ENCODE data around the gene CCDC184. TPM values are rescaled to one million over a fixed set of nuclear protein-coding genes. Genes with fewer than 3 reads are reported as not detected.
"Not testable (repeated sequence)": the region's sequence is repeated elsewhere in the genome, so short reads cannot be mapped to it uniquely, and the experiment has no call there.

CCDC184 gene
- 0.85 TPM for total RNA-seq
- 3.7 TPM for polyA plus RNA-seq

DNA sequence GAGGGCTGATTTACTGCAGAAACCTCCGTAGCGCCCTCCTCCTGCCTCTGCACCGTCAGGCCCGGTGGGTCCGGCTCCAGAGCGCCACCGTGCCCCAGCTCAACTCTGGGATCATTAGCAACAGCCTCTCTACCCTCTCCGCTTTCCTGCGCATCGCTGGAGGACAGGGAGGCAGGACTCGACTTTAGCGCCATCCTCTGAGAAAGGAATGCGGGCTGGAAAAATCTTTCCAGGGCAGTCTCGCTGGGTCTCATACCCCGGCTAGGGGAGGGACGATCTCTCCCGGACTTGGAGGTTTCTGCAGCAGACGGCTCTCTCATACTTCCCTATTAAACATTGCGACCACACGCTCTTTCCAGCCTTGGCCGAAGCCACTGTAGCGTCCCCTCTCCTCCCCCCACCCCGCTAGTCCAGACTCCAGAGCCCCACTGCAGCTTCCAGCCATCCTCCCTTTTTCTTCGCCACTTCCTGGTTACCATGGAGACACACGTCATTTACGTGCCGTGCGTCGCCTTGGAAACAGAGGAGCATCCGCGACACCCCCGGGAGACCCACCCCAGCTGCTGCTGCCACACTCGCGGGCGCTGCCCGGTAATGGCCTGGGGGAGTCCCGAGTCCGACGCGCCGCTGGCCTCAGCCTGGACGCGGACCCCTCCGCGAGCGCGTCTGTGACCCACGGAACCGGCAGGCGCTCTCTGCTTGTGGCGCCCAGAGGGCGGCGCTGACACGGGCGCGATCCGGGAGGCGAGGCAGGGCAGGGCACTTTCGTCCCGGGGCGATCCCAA is at the start of gene CCDC184:
CCDC184 (plus strand) TSS at position 554 of the 785 bp plus-strand sequence. CDS start 479 bp downstream, outside the sequence.
- WGBS: under 1% methylated on average over 61 of the region's 61 CpGs
- no peak for DNase-seq (ENCODE audit: extremely low spot score)

DNA sequence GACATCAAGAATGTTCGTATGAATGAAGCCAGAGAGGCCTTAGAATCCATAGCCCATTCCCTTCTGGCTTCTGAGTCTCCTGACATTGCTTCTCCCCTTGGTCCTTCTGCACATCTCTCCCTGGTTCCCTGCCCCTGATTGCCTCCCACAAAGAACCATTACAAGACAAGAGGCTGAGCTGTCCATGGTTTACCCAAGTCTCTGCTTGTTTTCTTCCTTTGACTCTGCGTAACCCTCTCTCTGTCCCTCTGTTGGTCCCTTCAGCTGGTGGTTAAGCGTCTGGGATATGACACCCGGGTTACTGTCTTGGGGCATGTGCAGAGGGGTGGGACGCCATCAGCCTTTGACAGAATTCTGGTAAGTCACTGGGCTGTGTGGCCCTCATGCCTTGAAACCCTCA is 48.4 kb upstream of the CCDC184 start:
- peaks cover 6% of the 10 kb centered on the region for H3K36me3 ChIP-seq (ENCODE audit: insufficient read depth)
- no peak overlapping the region for H3K4me3 ChIP-seq (ENCODE audit: low read depth, low read length)
- DNase-seq (ENCODE audit: extremely low spot score): no peak
- no peak overlapping the region for H3K27ac ChIP-seq (ENCODE audit: low read depth)
- H3K4me1 ChIP-seq (ENCODE audit: insufficient read depth): no peaks in the 10 kb centered on the region
- 92% methylated on average over 5 of the region's 5 CpGs for WGBS

More for the DNA sequence above, at the start of gene CCDC184:
- no peaks in the 10 kb centered on the region for H3K4me1 ChIP-seq (ENCODE audit: insufficient read depth)
- no peaks in the 10 kb centered on the region for H3K36me3 ChIP-seq (ENCODE audit: insufficient read depth)
- no peak within 1 kb of the TSS for H3K27ac ChIP-seq (ENCODE audit: low read depth)
- peak within 1 kb of the TSS; percentile 64 for H3K4me3 ChIP-seq (ENCODE audit: low read depth, low read length)

DNA sequence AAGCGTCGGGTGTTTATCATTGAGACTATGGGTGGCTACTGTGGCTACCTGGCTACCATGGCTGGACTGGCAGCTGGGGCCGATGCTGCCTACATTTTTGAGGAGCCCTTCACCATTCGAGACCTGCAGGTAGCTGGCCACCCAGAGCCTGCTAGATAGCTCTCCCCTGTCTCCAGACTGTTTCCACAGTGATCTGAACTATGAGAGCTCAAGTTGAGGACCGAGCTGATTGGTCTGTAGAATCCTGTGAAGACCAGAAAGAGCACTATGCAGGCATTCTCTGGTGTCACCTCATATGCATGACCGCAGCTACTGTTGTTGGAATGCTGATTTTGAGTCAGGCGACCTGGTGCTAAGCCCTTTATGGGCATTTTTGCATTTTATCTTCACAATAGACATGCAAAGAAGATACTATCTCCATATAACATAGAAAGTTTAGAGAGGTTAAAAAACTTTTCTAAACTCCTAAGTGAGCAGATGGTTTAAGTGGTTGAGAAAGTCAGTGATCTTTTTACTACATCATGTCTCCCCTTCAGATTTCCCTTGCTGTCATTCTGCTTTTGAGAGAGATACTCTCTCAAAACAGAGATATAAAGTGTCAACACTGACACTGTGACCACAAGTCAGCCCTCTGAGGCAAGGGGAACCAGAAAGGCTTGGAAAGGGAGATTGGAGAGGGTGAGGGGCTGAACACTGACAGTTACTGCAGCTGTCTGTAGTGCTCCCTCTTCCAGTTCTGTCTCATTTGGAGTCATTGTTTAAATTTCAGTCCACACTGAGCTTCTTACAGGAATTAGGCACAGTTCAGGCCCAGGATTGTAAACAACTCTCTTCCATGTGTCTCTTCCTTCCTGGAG is 40.4 kb upstream of the CCDC184 start:
- 79% methylated on average over 7 of the region's 7 CpGs for WGBS
- Histone ChIP-seq H3K4me1 (ENCODE audit: insufficient read depth) (no peaks in the 10 kb centered on the region), H3K27ac (ENCODE audit: low read depth) (no peak overlapping the region), H3K36me3 (ENCODE audit: insufficient read depth) (peaks cover 11% of the 10 kb centered on the region), H3K4me3 (ENCODE audit: low read depth, low read length) (no peak overlapping the region)
- no peak for DNase-seq (ENCODE audit: extremely low spot score)

DNA sequence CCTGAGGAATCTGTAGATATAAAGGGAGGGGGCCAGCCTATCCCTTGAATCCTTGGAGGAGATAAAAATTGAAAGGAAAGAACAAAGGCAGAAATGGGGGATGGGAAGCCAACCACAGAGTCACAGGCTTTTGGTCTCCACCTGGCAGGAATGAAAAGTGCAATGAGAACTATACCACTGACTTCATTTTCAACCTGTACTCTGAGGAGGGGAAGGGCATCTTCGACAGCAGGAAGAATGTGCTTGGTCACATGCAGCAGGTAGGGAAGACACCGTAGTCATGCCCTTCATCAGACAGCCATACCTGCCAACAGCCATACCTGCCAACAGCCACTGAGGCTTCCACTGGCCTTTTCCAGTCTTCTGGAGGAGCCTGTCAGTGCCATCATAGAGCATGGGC is 39.5 kb upstream of the CCDC184 start:
- Histone ChIP-seq H3K27ac (ENCODE audit: low read depth) (no peak overlapping the region), H3K36me3 (ENCODE audit: insufficient read depth) (peaks cover 11% of the 10 kb centered on the region), H3K4me1 (ENCODE audit: insufficient read depth) (no peaks in the 10 kb centered on the region), H3K4me3 (ENCODE audit: low read depth, low read length) (no peak overlapping the region)
- WGBS: 93% methylated on average over 2 of the region's 2 CpGs
- no peak for DNase-seq (ENCODE audit: extremely low spot score)

DNA sequence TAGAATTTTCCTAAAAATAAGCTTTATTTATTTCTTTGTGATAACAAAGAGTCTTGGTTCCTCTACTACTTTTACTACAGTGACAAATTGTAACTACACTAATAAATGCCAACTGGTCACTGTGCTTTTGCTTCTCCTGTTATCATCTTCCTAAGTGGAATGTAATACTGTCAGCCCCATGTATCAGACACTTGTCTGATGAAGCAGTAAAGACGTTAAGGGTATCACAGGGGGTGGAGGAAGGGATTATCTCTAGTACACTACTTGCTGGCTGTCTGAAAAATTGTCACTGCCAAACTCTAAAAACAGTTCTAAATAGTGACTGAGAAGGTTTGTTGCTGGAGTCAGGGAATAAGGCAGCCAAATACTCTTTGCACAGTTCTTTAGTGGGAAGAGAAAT is 37.5 kb upstream of the CCDC184 start:
- Histone ChIP-seq H3K36me3 (ENCODE audit: insufficient read depth) (peaks cover 16% of the 10 kb centered on the region), H3K27ac (ENCODE audit: low read depth) (no peak overlapping the region), H3K4me3 (ENCODE audit: low read depth, low read length) (no peak overlapping the region), H3K4me1 (ENCODE audit: insufficient read depth) (no peaks in the 10 kb centered on the region)
- no peak for DNase-seq (ENCODE audit: extremely low spot score)
- 28% methylated on average over 1 of the region's 1 CpG for WGBS

DNA sequence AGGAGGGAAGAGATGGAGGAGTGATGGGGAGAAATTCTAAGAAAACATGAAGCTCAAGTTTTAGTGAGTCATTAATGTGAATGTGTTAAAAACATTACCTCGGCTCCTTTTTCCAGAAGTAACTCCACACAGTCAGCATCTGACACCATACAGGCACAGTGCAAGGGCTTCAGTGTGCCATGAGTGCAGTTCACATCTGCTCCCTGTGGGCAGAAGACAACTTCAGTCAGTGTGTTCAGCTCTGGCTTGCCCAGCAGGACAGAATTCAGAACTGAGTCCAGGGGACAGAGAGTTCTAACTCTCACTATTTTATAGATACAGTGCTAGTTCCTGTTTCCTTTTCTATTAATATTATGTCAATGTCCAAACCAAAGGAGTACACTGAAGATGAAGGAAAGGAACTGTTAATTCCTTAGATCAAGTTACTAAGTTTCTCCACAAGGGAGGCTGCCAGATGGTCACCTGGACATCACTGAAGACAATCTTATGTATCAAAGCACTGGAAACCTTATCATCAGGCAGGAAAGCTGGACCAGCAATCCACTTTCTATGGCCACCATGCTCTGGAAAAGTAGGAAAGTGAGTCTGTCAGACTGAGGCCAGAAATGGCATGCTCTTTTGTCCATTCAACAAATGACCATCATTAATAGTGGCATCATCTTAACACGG is 32.2 kb upstream of the CCDC184 start:
- Histone ChIP-seq H3K4me3 (ENCODE audit: low read depth, low read length) (no peak overlapping the region), H3K27ac (ENCODE audit: low read depth) (no peak overlapping the region), H3K4me1 (ENCODE audit: insufficient read depth) (no peaks in the 10 kb centered on the region), H3K36me3 (ENCODE audit: insufficient read depth) (peaks cover 14% of the 10 kb centered on the region)
- WGBS: 67% methylated on average over 2 of the region's 2 CpGs
- no peak for DNase-seq (ENCODE audit: extremely low spot score)

DNA sequence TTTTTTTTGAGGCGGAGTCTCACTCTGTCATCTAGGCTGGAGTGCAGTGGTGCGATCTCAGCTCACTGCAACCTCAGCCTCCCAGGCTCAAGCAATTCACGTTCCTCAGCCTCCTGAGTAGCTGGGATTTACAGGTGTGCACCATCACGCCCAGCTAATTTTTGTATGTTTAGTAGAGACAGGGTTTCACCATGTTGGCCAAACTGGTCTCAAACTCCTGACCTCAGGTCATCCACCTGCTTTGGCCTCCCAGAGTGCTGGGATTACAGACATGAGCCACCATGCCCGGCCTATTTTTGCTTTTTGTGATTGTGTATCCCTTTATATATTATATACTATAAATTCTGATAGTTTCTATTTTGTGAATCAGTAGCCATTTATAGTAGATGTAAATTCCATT is 27.7 kb upstream of the CCDC184 start:
- 97% methylated on average over 5 of the region's 5 CpGs for WGBS
- DNase-seq (ENCODE audit: extremely low spot score); H3K4me1 ChIP-seq (ENCODE audit: insufficient read depth); H3K36me3 ChIP-seq (ENCODE audit: insufficient read depth); H3K4me3 ChIP-seq (ENCODE audit: low read depth, low read length); H3K27ac ChIP-seq (ENCODE audit: low read depth): not testable (repeated sequence)

DNA sequence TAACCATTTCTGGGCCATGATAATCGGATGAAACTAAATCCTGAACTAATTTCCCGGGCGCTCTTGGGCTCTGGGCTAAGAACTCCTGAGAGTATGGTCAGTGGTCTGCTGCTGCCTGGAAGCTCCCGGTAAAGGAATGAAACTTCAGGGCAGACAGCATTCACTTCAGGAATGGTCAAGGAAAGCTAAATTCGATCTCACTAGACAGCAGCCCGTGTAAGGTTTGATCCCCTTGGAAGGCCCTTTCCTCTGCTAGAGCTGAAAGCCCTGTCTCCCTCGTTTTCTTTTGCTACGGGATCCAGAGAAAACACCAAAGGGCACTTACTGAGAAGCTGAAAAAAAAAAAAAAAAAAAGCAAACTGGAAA is 26.8 kb upstream of the CCDC184 start:
- Histone ChIP-seq H3K27ac (ENCODE audit: low read depth) (no peak overlapping the region), H3K4me3 (ENCODE audit: low read depth, low read length) (peak overlapping the region; percentile 83), H3K36me3 (ENCODE audit: insufficient read depth) (no peaks in the 10 kb centered on the region), H3K4me1 (ENCODE audit: insufficient read depth) (no peaks in the 10 kb centered on the region)
- no peak for DNase-seq (ENCODE audit: extremely low spot score)
- WGBS: 26% methylated on average over 8 of the region's 8 CpGs

DNA sequence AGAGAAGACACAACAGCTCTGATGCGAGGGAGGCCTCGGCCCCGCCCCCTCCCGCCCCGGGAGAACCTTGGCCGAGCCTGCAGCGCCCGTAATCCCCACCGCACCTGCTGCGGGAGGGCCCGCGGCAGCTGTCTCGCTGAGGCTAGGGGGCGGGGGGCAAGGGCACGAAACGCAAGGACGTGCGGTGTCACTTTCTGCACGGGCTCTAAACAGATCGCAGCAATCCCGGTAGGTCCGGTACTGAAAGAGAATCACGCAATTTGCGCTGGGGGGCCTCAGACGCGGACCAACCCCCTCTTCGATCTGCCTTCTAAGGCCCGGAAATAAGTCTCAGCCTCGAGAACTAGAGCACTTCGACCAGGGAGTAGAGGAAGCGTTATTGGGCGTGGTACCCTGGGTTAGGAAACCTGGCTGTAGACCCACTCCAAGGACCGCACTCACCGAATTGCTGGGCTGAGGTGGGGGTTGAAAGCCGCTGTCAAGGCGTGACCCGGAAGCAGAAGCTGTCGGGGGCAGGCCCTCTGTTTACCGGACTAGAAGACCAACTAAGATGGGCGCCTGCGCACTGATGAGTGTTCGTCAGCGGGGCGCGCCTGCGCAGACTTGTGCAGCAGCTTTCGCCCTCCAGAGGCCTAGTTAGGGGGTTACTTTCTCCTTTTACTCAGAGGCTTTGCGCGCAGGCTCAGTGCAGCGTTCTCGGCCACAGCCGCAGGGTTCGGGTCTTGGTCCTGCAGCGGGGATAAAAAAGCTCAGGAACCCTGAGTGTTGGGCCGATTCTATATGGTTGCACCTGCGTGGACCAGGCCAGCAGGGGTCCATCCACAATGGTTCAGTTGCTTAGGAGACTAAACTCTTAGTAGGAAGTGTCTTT is 26.2 kb upstream of the CCDC184 start, which contains the start of gene ASB8:
ASB8 (minus strand) TSS at position 498 of the 871 bp plus-strand sequence. CDS start 4,019 bp downstream, outside the sequence.
- H3K4me3 ChIP-seq (ENCODE audit: low read depth, low read length): peak within 1 kb of the TSS; percentile 83
- DNase-seq (ENCODE audit: extremely low spot score): peak; percentile 93
- H3K4me1 ChIP-seq (ENCODE audit: insufficient read depth): no peaks in the 10 kb centered on the region
- H3K27ac ChIP-seq (ENCODE audit: low read depth): peak within 1 kb of the TSS; percentile 86
- no peaks in the 10 kb centered on the region for H3K36me3 ChIP-seq (ENCODE audit: insufficient read depth)
- WGBS: under 1% methylated on average over 56 of the region's 56 CpGs

DNA sequence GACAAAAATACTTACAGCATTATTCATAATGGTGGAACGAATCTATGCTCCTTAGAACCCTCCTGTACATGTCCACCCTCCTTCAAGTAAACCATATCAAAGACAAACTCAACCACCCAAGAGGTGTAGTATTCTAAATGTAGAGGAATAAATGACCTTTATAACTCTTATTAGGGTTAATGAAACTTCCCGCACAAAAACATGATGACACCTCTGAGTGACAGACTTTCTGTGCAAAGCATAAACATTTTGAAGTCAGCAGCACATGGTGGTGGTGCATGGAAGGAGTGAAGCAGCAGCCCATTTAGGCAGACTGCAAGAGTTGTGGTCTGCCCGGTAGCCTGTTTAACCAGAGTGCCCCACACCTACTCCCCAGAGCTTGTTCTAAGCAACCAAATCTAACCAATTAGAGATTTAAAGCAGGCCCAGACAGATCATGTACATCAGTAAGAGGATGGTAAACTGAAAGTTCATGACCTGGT is 25.5 kb upstream of the CCDC184 start:
- Histone ChIP-seq H3K27ac (ENCODE audit: low read depth) (peak overlapping the region; percentile 86), H3K36me3 (ENCODE audit: insufficient read depth) (no peaks in the 10 kb centered on the region), H3K4me3 (ENCODE audit: low read depth, low read length) (peak overlapping the region; percentile 83), H3K4me1 (ENCODE audit: insufficient read depth) (no peaks in the 10 kb centered on the region)
- no peak for DNase-seq (ENCODE audit: extremely low spot score)
- 66% methylated on average over 3 of the region's 3 CpGs for WGBS

DNA sequence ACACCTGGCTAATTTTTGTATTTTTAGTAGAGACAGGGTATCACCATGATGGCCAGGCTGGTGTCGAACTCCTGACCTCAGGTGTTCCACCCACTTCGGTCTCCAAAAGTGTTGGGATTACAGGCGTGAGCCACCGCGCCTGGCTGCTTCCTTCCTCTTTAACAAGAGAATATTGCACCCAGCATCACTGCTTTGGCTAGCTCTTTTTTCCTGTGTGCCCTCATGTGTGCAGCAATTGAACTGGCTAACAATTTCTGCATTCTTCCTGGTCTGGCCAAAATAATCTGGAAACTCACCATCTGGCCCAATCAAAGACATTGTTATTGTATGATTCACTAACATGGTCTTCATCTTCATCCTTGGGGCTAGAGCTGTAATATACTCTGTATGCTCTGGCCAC is 23.4 kb upstream of the CCDC184 start:
- WGBS: 85% methylated on average over 5 of the region's 5 CpGs
- H3K4me1 ChIP-seq (ENCODE audit: insufficient read depth): no peaks in the 10 kb centered on the region
- no peak for DNase-seq (ENCODE audit: extremely low spot score)
- H3K27ac ChIP-seq (ENCODE audit: low read depth): no peak overlapping the region
- no peak overlapping the region for H3K4me3 ChIP-seq (ENCODE audit: low read depth, low read length)
- no peaks in the 10 kb centered on the region for H3K36me3 ChIP-seq (ENCODE audit: insufficient read depth)

DNA sequence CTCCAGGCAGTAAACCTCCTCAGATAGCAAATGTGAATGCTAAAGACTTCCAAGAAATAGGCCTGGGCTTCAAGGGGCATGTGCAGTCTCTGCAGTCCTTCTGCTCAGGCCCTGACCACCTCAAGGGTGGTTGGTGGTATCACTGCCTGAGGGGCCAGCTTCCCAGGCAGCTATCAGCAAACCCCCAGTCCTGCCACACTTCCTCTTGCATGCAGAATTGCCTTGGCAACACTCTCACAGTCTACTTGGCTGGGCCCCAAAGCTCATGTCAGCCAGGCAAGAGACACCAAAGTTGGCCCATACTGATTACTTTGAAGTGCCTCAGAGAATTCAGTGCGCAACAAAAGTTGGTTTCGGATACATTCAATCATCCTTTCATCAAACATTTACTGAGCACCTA is 22.6 kb upstream of the CCDC184 start:
- H3K4me3 ChIP-seq (ENCODE audit: low read depth, low read length): no peak overlapping the region
- H3K27ac ChIP-seq (ENCODE audit: low read depth): no peak overlapping the region
- WGBS: 56% methylated on average over 2 of the region's 2 CpGs
- no peaks in the 10 kb centered on the region for H3K36me3 ChIP-seq (ENCODE audit: insufficient read depth)
- DNase-seq (ENCODE audit: extremely low spot score): no peak
- H3K4me1 ChIP-seq (ENCODE audit: insufficient read depth): no peaks in the 10 kb centered on the region

Data from urinary bladder (tissue), 4 donors.